ENCODE measurements around the gene BMPR1B. TPM values are rescaled to one million over a fixed set of nuclear protein-coding genes. Genes with fewer than 3 reads are reported as not detected.

The BMPR1B gene
- total RNA-seq, 1 experiment from 2014 or later = 0.35 TPM

DNA sequence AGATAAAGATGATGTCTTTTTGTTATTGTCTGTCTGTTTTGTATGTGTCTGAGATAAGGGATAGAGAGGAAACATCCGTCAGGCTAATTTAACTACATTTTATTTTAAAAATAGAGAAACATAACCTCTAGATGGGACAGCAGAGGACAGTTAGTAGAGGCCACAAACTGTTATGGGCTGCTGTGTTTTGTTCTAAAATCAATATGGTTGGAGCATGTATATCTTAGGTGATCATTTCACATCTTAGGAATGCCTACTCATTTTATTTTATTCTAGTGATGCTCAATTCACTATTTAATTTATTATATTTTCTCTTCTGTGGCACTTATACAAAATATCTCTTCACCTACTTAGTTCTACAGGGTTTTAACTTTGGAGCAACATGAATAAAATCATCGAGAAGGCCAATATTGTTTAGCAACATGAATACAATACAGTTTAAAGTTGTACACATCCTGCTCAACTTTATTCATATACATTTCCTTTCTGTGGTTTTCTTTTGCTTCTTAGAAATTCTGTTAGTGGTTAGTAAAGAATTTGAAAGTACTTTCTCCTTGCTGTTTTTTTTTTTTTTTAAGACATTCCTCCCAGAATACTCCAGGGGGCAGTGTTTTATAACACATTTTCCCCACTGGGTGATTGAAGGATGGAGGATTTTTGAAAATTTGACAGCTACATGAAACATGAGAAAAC lies 398.1 kb downstream of the BMPR1B start:
- no peak overlapping the region for H2BK5ac ChIP-seq (ENCODE audit: insufficient read length, low read length)
- H3K9me3 ChIP-seq (ENCODE audit: control insufficient read depth, low read depth, low read length) = no peaks in the 10 kb centered on the region
- DNase-seq = no peak
- H3K18ac ChIP-seq (ENCODE audit: insufficient read length, low read depth, low read length) = no peak overlapping the region
- H3K27ac ChIP-seq (ENCODE audit: insufficient read length, low read depth, low read length) = no peak overlapping the region
- H3K4me1 ChIP-seq (ENCODE audit: insufficient read depth, low read length) = peaks cover 4% of the 10 kb centered on the region; the same call in 1 of the 2 replicates
- no peak overlapping the region for H4K5ac ChIP-seq (ENCODE audit: insufficient read length, low read depth, low read length)
- Mint-ChIP-seq H3K4me3 (no peak overlapping the region), H3K9me3 (peaks cover 0 to 2% of the 10 kb centered on the region in 2 experiments; a peak in 1 of 5 replicates), H3K27ac (no peak overlapping the region), H3K27me3 (ENCODE audit: low read depth) (no peaks in the 10 kb centered on the region), H3K36me3 (ENCODE audit: insufficient read depth in 1 of 3, low read depth in 3 of 3) (no peaks in the 10 kb centered on the region; a peak in 1 of 7 replicates), H3K4me1 (peaks cover 18 to 20% of the 10 kb centered on the region in 2 experiments)
- H3K79me1 ChIP-seq (ENCODE audit: insufficient read depth, low read depth, low read length, poor library complexity, severe bottlenecking) = no peaks in the 10 kb centered on the region
- H3K9ac ChIP-seq (ENCODE audit: extremely low read depth, insufficient read length, low read length) = no peak overlapping the region
- H3K27me3 ChIP-seq (ENCODE audit: insufficient read depth, low read length) = no peaks in the 10 kb centered on the region
- no peak overlapping the region for H3K4me2 ChIP-seq (ENCODE audit: insufficient read depth, insufficient read length, low read length)
- no peak overlapping the region for H3K56ac ChIP-seq (ENCODE audit: insufficient read length, low read depth, low read length)
- no peak overlapping the region for H4K8ac ChIP-seq (replicated peaks; ENCODE audit: insufficient read length, low read depth, low read length)
- WGBS (ENCODE audit: extremely low coverage, insufficient read length, low lambda C conversion rate) = no CpG with 5 or more reads among the region's 2 CpGs
- H2AFZ ChIP-seq (ENCODE audit: low read length) = no peak overlapping the region
- H4K20me1 ChIP-seq (ENCODE audit: control insufficient read depth, insufficient read depth, insufficient read length) = no peaks in the 10 kb centered on the region
- TF ChIP-seq, protein P1, sequence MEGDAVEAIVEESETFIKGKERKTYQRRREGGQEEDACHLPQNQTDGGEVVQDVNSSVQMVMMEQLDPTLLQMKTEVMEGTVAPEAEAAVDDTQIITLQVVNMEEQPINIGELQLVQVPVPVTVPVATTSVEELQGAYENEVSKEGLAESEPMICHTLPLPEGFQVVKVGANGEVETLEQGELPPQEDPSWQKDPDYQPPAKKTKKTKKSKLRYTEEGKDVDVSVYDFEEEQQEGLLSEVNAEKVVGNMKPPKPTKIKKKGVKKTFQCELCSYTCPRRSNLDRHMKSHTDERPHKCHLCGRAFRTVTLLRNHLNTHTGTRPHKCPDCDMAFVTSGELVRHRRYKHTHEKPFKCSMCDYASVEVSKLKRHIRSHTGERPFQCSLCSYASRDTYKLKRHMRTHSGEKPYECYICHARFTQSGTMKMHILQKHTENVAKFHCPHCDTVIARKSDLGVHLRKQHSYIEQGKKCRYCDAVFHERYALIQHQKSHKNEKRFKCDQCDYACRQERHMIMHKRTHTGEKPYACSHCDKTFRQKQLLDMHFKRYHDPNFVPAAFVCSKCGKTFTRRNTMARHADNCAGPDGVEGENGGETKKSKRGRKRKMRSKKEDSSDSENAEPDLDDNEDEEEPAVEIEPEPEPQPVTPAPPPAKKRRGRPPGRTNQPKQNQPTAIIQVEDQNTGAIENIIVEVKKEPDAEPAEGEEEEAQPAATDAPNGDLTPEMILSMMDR (conservative IDR thresholded peaks at IDR 0.05) = peak; percentile 82
- no peak overlapping the region for H3K23ac ChIP-seq (ENCODE audit: insufficient read length, low read depth, low read length)
- no peak overlapping the region for H2BK12ac ChIP-seq (ENCODE audit: insufficient read length, low read depth, low read length)
- no peaks in the 10 kb centered on the region for H3K79me2 ChIP-seq (ENCODE audit: insufficient read depth, low read length)
- no peak overlapping the region for H2BK120ac ChIP-seq (ENCODE audit: low read depth, low read length, poor library complexity, severe bottlenecking)
- H3K4ac ChIP-seq (ENCODE audit: low read depth, low read length) = no peak overlapping the region
- no peak overlapping the region for H3K14ac ChIP-seq (ENCODE audit: insufficient read depth, low read length)
- no peak overlapping the region for H2BK20ac ChIP-seq (ENCODE audit: low read depth, low read length, poor library complexity, severe bottlenecking)
- H4K91ac ChIP-seq (ENCODE audit: insufficient read length, low read depth, low read length) = no peak overlapping the region
- H2BK15ac ChIP-seq (ENCODE audit: low read depth, low read length) = no peak overlapping the region
- H3K23me2 ChIP-seq (ENCODE audit: insufficient read length, low read depth, low read length, poor library complexity, severe bottlenecking) = no peaks in the 10 kb centered on the region
- no peak overlapping the region for H2AK5ac ChIP-seq (ENCODE audit: insufficient read length, low read length)
- H3T11ph ChIP-seq (ENCODE audit: low read length) = no peak overlapping the region

Data from H9 (cell line).